ENCODE data around the gene GALNT10.

Gene GALNT10

DNA sequence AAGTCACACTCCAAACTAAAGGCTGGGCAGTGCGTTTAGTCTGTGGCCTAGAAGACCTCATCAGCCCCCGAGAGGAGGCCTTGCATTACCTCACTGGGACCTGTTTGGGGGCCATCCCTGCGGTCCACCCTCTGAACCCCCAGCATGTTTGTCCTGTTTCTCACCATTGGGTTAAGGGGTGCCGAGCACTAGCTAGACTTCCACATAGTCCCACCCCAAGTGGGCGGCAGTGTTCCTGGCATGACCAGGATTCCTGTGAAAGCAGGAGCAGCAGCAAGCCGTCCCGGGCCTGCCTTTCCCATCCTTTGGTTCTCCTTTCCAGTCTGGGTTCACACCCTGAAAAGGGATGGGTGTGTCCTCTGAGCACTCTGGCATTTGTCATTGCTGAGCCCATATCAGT is 228.7 kb downstream of the GALNT10 start:
- no peaks in the 10 kb centered on the region for H3K27me3 ChIP-seq (ENCODE audit: insufficient read depth, poor library complexity, severe bottlenecking)
- no peak for DNase-seq (ENCODE audit: low read depth in 1 of 2, low spot score in 1 of 2)
- H3K27ac ChIP-seq (replicated peaks), result no peak overlapping the region
- TF ChIP-seq SPI1 (IDR thresholded peaks at IDR 0.05; ENCODE audit: borderline replicate concordance, low read depth), result no peak
- no peak for TF ChIP-seq POLR2AphosphoS5 (IDR thresholded peaks at IDR 0.05; ENCODE audit: low read depth)
- TF ChIP-seq, protein P1, sequence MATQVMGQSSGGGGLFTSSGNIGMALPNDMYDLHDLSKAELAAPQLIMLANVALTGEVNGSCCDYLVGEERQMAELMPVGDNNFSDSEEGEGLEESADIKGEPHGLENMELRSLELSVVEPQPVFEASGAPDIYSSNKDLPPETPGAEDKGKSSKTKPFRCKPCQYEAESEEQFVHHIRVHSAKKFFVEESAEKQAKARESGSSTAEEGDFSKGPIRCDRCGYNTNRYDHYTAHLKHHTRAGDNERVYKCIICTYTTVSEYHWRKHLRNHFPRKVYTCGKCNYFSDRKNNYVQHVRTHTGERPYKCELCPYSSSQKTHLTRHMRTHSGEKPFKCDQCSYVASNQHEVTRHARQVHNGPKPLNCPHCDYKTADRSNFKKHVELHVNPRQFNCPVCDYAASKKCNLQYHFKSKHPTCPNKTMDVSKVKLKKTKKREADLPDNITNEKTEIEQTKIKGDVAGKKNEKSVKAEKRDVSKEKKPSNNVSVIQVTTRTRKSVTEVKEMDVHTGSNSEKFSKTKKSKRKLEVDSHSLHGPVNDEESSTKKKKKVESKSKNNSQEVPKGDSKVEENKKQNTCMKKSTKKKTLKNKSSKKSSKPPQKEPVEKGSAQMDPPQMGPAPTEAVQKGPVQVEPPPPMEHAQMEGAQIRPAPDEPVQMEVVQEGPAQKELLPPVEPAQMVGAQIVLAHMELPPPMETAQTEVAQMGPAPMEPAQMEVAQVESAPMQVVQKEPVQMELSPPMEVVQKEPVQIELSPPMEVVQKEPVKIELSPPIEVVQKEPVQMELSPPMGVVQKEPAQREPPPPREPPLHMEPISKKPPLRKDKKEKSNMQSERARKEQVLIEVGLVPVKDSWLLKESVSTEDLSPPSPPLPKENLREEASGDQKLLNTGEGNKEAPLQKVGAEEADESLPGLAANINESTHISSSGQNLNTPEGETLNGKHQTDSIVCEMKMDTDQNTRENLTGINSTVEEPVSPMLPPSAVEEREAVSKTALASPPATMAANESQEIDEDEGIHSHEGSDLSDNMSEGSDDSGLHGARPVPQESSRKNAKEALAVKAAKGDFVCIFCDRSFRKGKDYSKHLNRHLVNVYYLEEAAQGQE (IDR thresholded peaks at IDR 0.05; ENCODE audit: insufficient replicate concordance, low read depth), result no peak
- TF ChIP-seq, protein P2, sequence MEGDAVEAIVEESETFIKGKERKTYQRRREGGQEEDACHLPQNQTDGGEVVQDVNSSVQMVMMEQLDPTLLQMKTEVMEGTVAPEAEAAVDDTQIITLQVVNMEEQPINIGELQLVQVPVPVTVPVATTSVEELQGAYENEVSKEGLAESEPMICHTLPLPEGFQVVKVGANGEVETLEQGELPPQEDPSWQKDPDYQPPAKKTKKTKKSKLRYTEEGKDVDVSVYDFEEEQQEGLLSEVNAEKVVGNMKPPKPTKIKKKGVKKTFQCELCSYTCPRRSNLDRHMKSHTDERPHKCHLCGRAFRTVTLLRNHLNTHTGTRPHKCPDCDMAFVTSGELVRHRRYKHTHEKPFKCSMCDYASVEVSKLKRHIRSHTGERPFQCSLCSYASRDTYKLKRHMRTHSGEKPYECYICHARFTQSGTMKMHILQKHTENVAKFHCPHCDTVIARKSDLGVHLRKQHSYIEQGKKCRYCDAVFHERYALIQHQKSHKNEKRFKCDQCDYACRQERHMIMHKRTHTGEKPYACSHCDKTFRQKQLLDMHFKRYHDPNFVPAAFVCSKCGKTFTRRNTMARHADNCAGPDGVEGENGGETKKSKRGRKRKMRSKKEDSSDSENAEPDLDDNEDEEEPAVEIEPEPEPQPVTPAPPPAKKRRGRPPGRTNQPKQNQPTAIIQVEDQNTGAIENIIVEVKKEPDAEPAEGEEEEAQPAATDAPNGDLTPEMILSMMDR (IDR thresholded peaks at IDR 0.05; ENCODE audit: insufficient read depth, low read length), result no peak
- no peak for TF ChIP-seq GABPA (IDR thresholded peaks at IDR 0.05; ENCODE audit: low read depth)
- H3K4me3 ChIP-seq (replicated peaks; ENCODE audit: insufficient read depth, low read length), result no peak overlapping the region

DNA sequence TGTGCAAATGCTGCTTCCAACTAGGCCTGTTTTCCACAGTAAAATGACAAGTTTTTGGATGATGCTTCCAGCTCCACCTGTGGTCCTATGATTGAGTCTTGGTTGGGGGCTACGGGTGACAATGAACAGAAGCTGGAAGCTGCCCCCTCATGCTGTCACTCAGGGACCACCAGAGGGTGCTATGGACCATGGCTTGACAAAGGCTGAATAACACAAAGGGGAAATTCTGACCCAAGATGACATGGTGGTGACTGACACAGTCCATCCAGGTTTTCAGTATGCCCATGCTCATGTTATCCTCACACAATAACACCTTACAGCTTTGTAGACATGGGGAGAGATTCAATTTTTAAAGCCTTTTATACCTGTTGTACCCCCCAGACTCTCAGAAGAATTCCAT is 231.3 kb downstream of the GALNT10 start:
- H3K27ac ChIP-seq (replicated peaks), result no peak overlapping the region
- no peaks in the 10 kb centered on the region for H3K27me3 ChIP-seq (ENCODE audit: insufficient read depth, poor library complexity, severe bottlenecking)
- TF ChIP-seq SPI1 (IDR thresholded peaks at IDR 0.05; ENCODE audit: borderline replicate concordance, low read depth) (no peak), POLR2AphosphoS5 (IDR thresholded peaks at IDR 0.05; ENCODE audit: low read depth) (no peak)
- TF ChIP-seq, protein P2 (IDR thresholded peaks at IDR 0.05; ENCODE audit: insufficient read depth, low read length), result no peak
- TF ChIP-seq, protein P1 (IDR thresholded peaks at IDR 0.05; ENCODE audit: insufficient replicate concordance, low read depth), result no peak
- H3K4me3 ChIP-seq (replicated peaks; ENCODE audit: insufficient read depth, low read length), result no peak overlapping the region
- no peak for DNase-seq (ENCODE audit: low read depth in 1 of 2, low spot score in 1 of 2)

DNA sequence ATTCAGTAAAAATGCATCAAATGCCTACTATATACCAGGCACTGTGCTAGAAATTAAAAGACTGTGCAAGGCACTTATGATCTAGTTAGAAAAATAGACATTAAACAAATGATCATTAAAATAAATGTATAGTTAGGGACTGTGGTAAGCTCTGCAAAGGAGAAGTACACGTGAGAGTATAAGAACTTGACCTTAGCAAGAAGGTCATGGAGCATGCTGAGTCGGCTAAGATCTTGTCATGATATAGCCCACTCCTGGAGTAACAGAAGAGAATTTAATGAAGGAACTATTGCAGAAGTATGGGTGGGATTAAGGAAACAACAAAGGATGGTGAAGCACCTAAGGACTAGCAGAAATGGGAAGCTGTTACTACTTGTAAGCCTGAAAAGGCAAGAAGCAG is 231.8 kb downstream of the GALNT10 start:
- no peak for DNase-seq (ENCODE audit: low read depth in 1 of 2, low spot score in 1 of 2)
- no peaks in the 10 kb centered on the region for H3K27me3 ChIP-seq (ENCODE audit: insufficient read depth, poor library complexity, severe bottlenecking)
- no peak for TF ChIP-seq POLR2AphosphoS5 (IDR thresholded peaks at IDR 0.05; ENCODE audit: low read depth)
- TF ChIP-seq, protein P1 (IDR thresholded peaks at IDR 0.05; ENCODE audit: insufficient replicate concordance, low read depth), result no peak
- no peak for TF ChIP-seq SPI1 (IDR thresholded peaks at IDR 0.05; ENCODE audit: borderline replicate concordance, low read depth)
- TF ChIP-seq, protein P2 (IDR thresholded peaks at IDR 0.05; ENCODE audit: insufficient read depth, low read length), result no peak
- TF ChIP-seq GABPA (IDR thresholded peaks at IDR 0.05; ENCODE audit: low read depth), result no peak
- H3K27ac ChIP-seq (replicated peaks), result no peak overlapping the region
- no peak overlapping the region for H3K4me3 ChIP-seq (replicated peaks; ENCODE audit: insufficient read depth, low read length)

Data from HL-60 (cell line).